ENCODE measurements around the gene ASAP3. TPM values are rescaled to one million over a fixed set of nuclear protein-coding genes. Genes with fewer than 3 reads are reported as not detected.

The ASAP3 gene
- total RNA-seq, 2 experiments from 2014 or later = 0.35 TPM; not detected in 1

DNA sequence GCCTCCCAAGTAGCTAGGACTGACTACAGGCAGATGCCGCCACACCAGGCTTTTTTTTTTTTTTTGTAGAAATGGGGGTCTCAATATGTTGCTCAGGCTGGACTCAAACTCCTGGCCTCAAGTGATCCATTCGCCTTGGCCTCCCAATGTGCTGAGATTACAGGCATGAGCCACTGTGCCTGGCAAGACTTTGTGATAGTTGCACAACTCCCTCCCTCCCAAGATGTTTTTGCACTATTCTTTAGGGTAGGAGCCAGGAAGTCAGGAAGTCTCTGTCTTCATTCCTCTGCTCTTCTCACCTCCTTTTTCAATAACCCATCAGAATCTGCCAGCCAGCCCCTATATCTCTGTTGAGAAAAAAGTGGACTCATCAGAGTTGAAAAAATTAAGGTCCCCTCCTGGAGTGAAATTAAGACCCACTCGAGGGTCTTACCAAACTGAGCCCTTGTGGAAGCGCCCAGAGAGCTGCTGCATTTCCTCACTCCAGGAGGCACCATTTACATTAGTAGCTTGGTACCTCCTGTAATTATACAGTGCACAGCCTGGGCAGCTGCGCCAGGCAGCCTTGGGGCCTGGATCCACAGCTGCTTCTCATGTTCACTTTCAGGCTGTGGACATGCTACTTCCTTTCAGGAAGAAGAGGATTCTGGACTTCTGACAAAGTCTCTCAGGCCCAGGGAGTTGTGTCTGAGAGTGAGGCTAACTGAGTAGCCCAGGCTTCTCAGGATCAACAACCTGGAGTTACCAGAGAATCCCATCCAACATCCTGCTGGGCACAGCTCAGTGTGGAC is 83.5 kb downstream of the ASAP3 start:
- H3K4me1 Mint-ChIP-seq = peaks cover 20% of the 10 kb centered on the region
- H3K27me3 Mint-ChIP-seq = no peaks in the 10 kb centered on the region
- CTCF ChIA-PET = interaction anchor here (1.1 kb wide), 1 partner anchor 122 kb away, joined by 3 read pairs; no protein-coding TSS in a partner anchor
- no peaks in the 10 kb centered on the region for H3K9me3 Mint-ChIP-seq (ENCODE audit: low read depth)
- no peak for DNase-seq
- ATAC-seq = no peak
- H3K27ac Mint-ChIP-seq = no peak overlapping the region
- no peaks in the 10 kb centered on the region for H3K36me3 Mint-ChIP-seq
- H3K4me3 Mint-ChIP-seq = no peak overlapping the region

DNA sequence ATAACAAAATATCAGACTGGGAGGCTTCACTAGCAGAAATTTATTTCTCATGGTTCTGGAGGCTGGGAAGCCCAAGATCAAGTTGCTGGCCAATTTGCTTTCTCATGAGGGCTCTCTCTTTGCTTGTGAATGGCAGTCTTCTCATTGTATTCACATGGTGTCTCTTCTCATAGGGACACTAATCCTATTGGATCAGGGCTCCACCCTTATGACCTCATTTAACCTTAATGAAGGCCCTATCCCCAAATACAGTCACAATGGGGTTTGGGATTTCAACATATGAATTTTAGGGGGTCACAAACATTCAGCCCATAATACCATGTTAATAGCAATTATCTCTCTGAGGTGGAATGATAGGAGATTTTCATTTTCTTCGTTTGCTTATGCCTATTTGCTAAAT is 84.8 kb downstream of the ASAP3 start:
- Mint-ChIP-seq H3K4me3 (no peak overlapping the region), H3K27me3 (no peaks in the 10 kb centered on the region), H3K4me1 (peaks cover 18% of the 10 kb centered on the region), H3K36me3 (no peaks in the 10 kb centered on the region), H3K9me3 (ENCODE audit: low read depth) (no peaks in the 10 kb centered on the region), H3K27ac (no peak overlapping the region)
- CTCF ChIA-PET = interaction anchor here (1.1 kb wide), 1 partner anchor 121 kb away, joined by 3 read pairs; no protein-coding TSS in a partner anchor
- ATAC-seq (no peak), DNase-seq (no peak)

DNA sequence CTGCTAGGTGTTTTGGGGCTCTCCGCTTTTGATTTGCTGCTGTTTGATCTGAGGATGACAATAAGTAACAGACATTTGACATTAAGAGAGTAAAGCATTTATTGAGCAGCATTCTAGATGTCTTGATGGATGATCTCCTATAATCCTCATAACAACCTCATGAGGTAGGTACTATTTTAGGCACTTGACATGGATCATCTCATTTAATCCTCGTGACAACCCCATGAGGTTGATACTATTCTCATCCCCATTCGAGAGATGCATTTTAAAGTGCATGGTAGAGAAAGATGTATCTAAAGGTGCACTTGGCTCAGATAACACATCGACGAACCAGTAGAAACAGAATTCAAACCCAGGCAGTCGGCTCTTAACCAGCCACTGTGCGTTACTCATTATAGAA is 86.1 kb downstream of the ASAP3 start:
- Mint-ChIP-seq H3K4me3 (no peak overlapping the region), H3K27me3 (no peaks in the 10 kb centered on the region), H3K9me3 (ENCODE audit: low read depth) (no peaks in the 10 kb centered on the region), H3K27ac (no peak overlapping the region), H3K4me1 (peaks cover 8% of the 10 kb centered on the region), H3K36me3 (no peaks in the 10 kb centered on the region)
- DNase-seq = no peak
- CTCF ChIA-PET = no interaction called here
- ATAC-seq = no peak

DNA sequence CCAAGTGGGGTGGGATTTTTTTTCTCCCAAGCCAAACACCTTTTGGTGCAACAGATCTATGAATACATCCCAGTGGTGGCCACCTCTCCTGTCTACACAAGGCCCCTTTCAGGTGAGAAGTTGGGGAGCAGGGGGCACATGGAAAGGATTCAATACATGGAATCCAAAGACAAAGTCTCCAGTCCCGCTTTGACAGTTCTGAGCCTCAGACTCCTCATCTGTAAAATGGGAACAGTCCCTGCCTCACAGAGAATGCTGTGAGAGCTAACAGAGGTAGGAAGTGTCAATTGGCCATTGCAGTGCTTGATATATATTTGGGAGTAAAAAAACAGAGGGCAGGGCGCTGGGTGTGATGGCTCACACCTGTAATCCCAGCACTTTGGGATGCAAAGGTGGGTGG is 87.6 kb downstream of the ASAP3 start:
- no peaks in the 10 kb centered on the region for H3K27me3 Mint-ChIP-seq
- H3K4me3 Mint-ChIP-seq = no peak overlapping the region
- no peak overlapping the region for H3K27ac Mint-ChIP-seq
- DNase-seq = no peak
- H3K36me3 Mint-ChIP-seq = no peaks in the 10 kb centered on the region
- no peaks in the 10 kb centered on the region for H3K9me3 Mint-ChIP-seq (ENCODE audit: low read depth)
- no peak for ATAC-seq
- CTCF ChIA-PET = no interaction called here
- peaks cover 5% of the 10 kb centered on the region for H3K4me1 Mint-ChIP-seq

DNA sequence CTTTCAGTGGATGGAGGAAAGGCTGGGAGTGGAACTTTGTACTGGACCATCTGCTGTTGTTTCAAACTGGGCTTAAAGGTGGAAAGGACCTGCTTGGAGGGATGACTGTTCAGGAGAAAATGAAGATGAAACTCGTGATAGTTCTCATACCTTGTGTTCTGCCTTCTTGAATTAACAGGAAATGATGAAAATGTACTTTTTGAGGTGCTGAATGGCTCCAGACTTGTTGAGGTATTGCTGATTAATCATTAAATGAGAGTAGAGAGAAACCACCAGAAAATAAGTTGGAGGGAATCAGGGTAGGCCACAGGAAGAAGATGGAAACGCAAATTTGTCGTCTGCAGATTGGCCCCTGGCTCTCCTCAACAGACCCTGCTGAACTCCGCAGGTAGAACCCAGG is 88.1 kb downstream of the ASAP3 start:
- Mint-ChIP-seq H3K27me3 (no peaks in the 10 kb centered on the region), H3K9me3 (ENCODE audit: low read depth) (no peaks in the 10 kb centered on the region), H3K4me1 (peaks cover 5% of the 10 kb centered on the region), H3K27ac (no peak overlapping the region), H3K36me3 (no peaks in the 10 kb centered on the region), H3K4me3 (no peak overlapping the region)
- ATAC-seq (no peak), DNase-seq (no peak)
- CTCF ChIA-PET = interaction anchor here (3.4 kb wide), 1 partner anchor 7 kb away, joined by 16 read pairs; no protein-coding TSS in a partner anchor

DNA sequence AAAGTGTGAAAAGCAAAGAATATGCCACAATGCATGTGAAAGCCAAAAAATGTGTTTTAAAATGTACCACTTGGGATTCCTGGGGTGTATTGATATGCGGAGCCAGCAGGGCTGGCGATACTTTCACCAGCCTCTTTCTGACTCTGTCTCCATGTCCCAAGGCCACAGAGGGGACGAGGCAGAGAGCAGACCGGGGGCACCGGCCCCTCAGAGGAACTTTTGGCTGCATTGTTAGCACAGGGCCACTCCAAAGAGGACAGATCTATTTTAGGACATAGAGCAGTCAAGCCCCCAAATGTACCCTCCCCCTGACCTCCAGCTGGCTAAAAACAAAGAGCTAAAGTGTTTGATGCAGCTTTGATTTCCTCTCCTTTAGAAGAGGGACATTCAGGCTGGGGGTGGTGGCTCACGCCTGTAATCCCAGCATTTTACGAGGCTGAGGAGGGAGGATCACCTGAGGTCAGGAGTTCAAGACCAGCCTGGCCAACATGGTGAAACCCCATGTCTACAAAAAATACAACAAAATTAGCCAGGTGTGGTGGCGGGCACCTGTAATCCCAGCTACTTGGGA is 88.7 kb downstream of the ASAP3 start:
- H3K27ac Mint-ChIP-seq = no peak overlapping the region
- DNase-seq (no peak), ATAC-seq (no peak)
- no peaks in the 10 kb centered on the region for H3K9me3 Mint-ChIP-seq (ENCODE audit: low read depth)
- no peaks in the 10 kb centered on the region for H3K27me3 Mint-ChIP-seq
- CTCF ChIA-PET = interaction anchor here (3.4 kb wide), 1 partner anchor 8 kb away, joined by 16 read pairs; no protein-coding TSS in a partner anchor
- no peaks in the 10 kb centered on the region for H3K36me3 Mint-ChIP-seq
- peaks cover 5% of the 10 kb centered on the region for H3K4me1 Mint-ChIP-seq
- no peak overlapping the region for H3K4me3 Mint-ChIP-seq

DNA sequence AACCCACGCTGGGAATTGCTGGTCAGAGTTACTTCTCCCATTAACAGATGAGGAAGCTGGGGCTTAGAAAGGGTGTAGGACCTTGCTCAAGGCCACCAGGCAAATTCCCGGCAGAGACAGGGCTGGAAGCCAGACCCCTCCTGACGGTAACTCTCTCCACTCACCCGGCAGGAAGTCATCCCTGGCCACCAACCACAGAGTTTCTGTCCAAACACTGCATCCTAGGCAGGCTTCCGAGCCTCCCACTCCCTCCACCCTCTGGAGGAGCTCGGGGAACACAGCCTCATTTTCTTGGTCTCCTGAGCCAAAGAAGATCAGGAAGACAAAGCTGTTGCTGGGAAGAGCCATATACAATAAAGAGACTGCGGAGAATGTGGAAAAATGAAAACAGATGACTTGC is 89.3 kb downstream of the ASAP3 start:
- CTCF ChIA-PET = interaction anchor here (1.0 to 3.4 kb wide), 2 partner anchors 9 to 31 kb away, joined by 3 to 16 read pairs; no protein-coding TSS in a partner anchor
- no peak for ATAC-seq
- no peak for DNase-seq
- Mint-ChIP-seq H3K9me3 (ENCODE audit: low read depth) (no peaks in the 10 kb centered on the region), H3K27me3 (no peaks in the 10 kb centered on the region), H3K4me1 (peaks cover 5% of the 10 kb centered on the region), H3K36me3 (no peaks in the 10 kb centered on the region), H3K27ac (no peak overlapping the region), H3K4me3 (no peak overlapping the region)

DNA sequence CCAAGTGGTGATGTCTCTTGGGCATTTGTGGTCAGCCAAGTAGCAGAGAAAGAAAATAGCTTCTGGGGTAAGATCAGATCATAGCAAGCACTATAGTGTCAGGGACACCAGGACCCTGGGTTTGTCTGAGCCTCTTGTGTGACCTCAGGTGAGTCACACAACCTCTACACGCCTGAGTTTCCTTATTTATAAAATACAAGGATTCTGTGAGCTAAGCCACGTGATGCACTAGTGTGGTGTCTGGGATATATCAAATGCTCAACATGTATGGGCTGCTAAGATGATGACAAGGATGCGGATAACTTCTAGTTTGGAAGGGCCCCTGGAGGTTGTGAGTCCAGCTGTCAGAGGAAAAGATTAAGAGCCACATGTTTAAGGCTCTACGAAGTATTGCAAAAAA is 89.8 kb downstream of the ASAP3 start:
- CTCF ChIA-PET = interaction anchor here (1.0 to 3.4 kb wide), 2 partner anchors 9 to 31 kb away, joined by 3 to 16 read pairs; no protein-coding TSS in a partner anchor

DNA sequence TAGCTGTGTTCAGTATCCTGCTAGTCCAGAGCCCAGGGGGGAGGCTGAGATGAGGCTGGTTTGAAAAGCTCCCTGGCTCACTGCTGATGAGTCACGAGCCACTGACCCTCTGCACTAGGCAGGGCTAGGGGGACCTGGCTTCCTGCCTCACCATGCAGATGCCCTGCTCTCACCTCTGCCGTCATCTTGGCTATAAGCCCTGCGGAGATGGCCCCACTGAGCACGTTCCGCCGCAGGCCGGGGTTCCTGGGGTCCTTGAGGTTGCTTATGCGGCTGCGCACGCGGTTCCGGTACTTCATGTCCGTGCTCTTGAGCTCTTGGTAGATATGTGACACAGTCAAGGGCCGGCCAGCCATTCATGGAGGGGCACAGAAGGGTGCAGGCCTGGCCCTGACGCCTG is 90.3 kb downstream of the ASAP3 start:
- Mint-ChIP-seq H3K4me1 (peaks cover 5% of the 10 kb centered on the region), H3K9me3 (ENCODE audit: low read depth) (no peaks in the 10 kb centered on the region), H3K4me3 (no peak overlapping the region), H3K27me3 (no peaks in the 10 kb centered on the region), H3K27ac (no peak overlapping the region), H3K36me3 (no peaks in the 10 kb centered on the region)
- DNase-seq (no peak), ATAC-seq (no peak)
- CTCF ChIA-PET = interaction anchor here (1.0 to 3.4 kb wide), 2 partner anchors 10 to 31 kb away, joined by 3 to 16 read pairs; no protein-coding TSS in a partner anchor

More for the DNA sequence above, 89.8 kb downstream of the ASAP3 start:
- ATAC-seq (no peak), DNase-seq (no peak)
- no peak overlapping the region for H3K4me3 Mint-ChIP-seq
- no peaks in the 10 kb centered on the region for H3K9me3 Mint-ChIP-seq (ENCODE audit: low read depth)
- H3K4me1 Mint-ChIP-seq = peaks cover 5% of the 10 kb centered on the region
- H3K27ac Mint-ChIP-seq = no peak overlapping the region
- H3K36me3 Mint-ChIP-seq = no peaks in the 10 kb centered on the region
- no peaks in the 10 kb centered on the region for H3K27me3 Mint-ChIP-seq

DNA sequence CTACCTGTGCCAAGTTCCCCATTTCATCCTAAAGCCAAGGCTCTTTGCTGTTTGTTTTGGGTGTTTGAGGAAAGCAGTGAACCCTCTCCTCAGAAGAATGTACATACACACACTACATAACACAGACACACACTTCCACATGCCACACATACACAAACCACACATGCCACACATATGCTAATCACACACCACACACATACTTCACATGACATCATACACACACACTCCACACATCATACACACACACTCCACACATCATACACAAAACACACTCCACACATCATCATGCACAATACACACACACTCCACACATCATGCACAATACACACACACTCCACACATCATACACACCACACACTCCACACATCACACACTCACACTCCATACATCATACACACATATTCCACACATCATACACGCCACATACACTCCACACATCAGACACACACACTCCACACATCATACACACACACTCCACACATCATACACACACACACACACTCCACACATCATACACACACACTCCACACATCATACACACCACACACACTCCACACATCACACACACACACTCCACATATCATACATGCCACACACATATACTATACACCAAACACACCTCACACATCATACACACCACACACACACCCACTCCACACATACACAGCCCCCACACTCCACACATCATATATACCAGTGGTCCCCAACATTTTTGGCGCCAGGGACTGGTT is 91.7 kb downstream of the ASAP3 start:
- Mint-ChIP-seq H3K4me3 (no peak overlapping the region), H3K27me3 (no peaks in the 10 kb centered on the region), H3K9me3 (ENCODE audit: low read depth) (no peaks in the 10 kb centered on the region), H3K4me1 (peaks cover 5% of the 10 kb centered on the region), H3K36me3 (no peaks in the 10 kb centered on the region), H3K27ac (no peak overlapping the region)
- ATAC-seq = no peak
- CTCF ChIA-PET = interaction anchor here (3.4 kb wide), 1 partner anchor 11 kb away, joined by 16 read pairs; no protein-coding TSS in a partner anchor
- DNase-seq = no peak

DNA sequence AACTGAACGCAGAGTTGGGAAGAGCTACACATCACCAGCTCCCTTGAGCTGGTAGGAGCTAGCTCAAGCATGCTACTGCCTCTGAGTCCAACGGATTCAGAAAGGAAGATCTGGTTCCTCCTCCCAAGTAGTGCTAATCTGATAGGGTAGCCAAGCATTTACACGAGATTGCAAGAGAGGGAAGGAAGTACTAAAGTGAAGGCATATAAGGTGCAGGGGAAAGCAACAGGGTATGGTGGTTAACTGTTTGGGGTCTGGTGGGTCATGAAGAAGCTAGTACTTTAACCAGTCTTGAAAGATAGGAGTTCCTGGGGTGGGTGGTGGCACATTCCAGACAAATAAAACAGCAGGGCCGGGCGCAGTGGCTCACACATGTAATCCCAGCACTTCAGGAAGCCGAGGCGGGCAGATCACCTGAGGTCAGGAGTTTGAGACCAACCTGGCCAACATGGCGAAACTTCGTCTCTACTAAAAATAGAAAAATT is 94.1 kb downstream of the ASAP3 start:
- DNase-seq (no peak), ATAC-seq (no peak)
- Mint-ChIP-seq H3K36me3 (no peaks in the 10 kb centered on the region), H3K9me3 (ENCODE audit: low read depth) (no peaks in the 10 kb centered on the region), H3K4me3 (no peak overlapping the region), H3K27ac (no peak overlapping the region), H3K27me3 (no peaks in the 10 kb centered on the region), H3K4me1 (no peaks in the 10 kb centered on the region)
- CTCF ChIA-PET = interaction anchor here (2.5 kb wide), 1 partner anchor 13 kb away, joined by 10 read pairs; no protein-coding TSS in a partner anchor

DNA sequence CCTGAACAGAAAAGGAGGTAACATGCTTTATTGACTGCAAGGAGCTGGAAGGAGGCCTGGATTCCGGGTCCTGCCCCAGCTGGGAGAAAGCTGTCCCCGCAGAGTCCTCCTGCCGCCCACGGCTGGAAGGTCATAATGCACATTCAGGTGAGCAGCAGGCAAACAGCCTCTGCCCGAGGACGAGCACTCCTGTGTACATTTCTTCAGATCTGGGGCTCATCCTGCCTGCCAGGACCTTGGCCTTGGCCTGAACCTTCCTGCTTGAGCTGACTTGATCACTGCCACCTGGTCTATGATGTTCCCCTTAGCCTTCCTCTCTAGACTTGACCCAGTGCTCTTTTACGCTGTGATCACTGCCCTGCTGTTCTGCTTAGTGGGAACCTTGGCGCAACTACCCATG is 96.5 kb downstream of the ASAP3 start:
- Mint-ChIP-seq H3K4me1 (no peaks in the 10 kb centered on the region), H3K27me3 (no peaks in the 10 kb centered on the region), H3K9me3 (ENCODE audit: low read depth) (no peaks in the 10 kb centered on the region), H3K27ac (no peak overlapping the region), H3K36me3 (no peaks in the 10 kb centered on the region), H3K4me3 (no peak overlapping the region)
- CTCF ChIA-PET = no interaction called here
- DNase-seq = no peak
- no peak for ATAC-seq

DNA sequence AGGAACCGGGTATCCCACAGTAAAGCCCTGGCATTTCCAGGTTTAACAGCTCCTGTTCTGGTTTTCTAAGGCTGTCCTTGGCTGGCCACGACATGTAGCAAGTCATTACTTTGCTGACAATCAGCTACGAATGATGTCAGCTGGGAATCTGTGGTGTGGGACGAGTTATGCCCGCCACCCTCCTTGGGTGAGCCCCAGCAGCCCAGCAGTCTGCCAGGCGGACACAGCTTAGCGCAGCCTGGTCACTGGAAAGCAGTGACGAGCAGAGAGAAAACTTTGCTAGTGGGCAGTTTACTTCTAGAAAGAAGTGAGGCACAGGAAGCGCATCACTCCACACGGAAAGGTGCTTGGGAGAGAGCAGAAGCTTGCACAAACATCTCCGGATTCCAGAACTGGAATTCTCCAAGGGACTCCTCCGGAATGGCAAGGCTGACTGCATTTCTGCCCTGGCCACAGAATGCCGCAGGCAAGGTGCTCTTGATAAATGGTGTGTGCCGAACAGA is 98.8 kb downstream of the ASAP3 start:
- no peak for DNase-seq
- no peaks in the 10 kb centered on the region for H3K9me3 Mint-ChIP-seq (ENCODE audit: low read depth)
- no peaks in the 10 kb centered on the region for H3K36me3 Mint-ChIP-seq
- no peak overlapping the region for H3K4me3 Mint-ChIP-seq
- no peak overlapping the region for H3K27ac Mint-ChIP-seq
- H3K27me3 Mint-ChIP-seq = no peaks in the 10 kb centered on the region
- ATAC-seq = no peak
- H3K4me1 Mint-ChIP-seq = no peaks in the 10 kb centered on the region
- CTCF ChIA-PET = interaction anchor here (1.4 to 1.7 kb wide), 2 partner anchors 9 to 112 kb away, joined by 3 to 4 read pairs; no protein-coding TSS in a partner anchor
